D721Med (cell line): ENCODE measurements around the gene TMEM161B.

ENCODE experiments used
- DNase-seq: peaks from one replicate; pipeline ENCODE4 v3.0.0; 2011; ENCODE audit warnings: low spot score; ENCODE audit not compliant: insufficient read length
- FAIRE-seq: peaks from 2 replicates; lab custom pipeline; 2011; peaks lifted over from hg19 to GRCh38; lab: Jason Lieb, UNC
- CTCF ChIP-seq: IDR thresholded peaks from 2 replicates; pipeline ENCODE4 v1.5.1; 2012; ENCODE audit warnings: mild to moderate bottlenecking, control low read depth; ENCODE audit not compliant: insufficient read depth; ENCODE audit errors: missing control alignments

Gene TMEM161B

GRCh38 chr5:88145611-88146467, 122.8 kb downstream of the TMEM161B start:
- FAIRE-seq = no peak
- no peak for DNase-seq
- TF ChIP-seq CTCF = no peak

GRCh38 chr5:88145221-88145610, 123.4 kb downstream of the TMEM161B start:
- no peak for TF ChIP-seq CTCF
- no peak for DNase-seq
- no peak for FAIRE-seq
